Thyroid gland (tissue), 4 donors: ENCODE results near the gene EIF1AY.

Source experiments
- CTCF ChIP-seq, 6 experiments: fragments of 200-600 bp in 3 of 6; fragments of 450-650 bp in 3 of 6; sonication (generic) in 3 of 6; IDR thresholded peaks; one replicate each; pipeline ENCODE4 v1.5.1; 2016 to 2019; ENCODE audit warnings: antibody characterized with exemption in 6 of 6, mild to moderate bottlenecking in 2 of 6, inconsistent platforms in 1 of 6, moderate library complexity in 1 of 6
- POLR2A ChIP-seq, 2 donors: fragments of 450-650 bp; IDR thresholded peaks; one replicate each; pipeline ENCODE4 v1.6.1; 2017; ENCODE audit warnings: antibody characterized with exemption in 2 of 2, mild to moderate bottlenecking in 2 of 2, moderate library complexity in 1 of 2

- TF ChIP-seq POLR2A (IDR thresholded peaks at IDR 0.05) (no peak), CTCF (IDR thresholded peaks at IDR 0.05) (no peak)
Observed at GRCh38 chrY:20559873-20560512, 15.6 kb upstream of the EIF1AY start.
